ENCODE measurements around the gene NALCN.

DNA sequence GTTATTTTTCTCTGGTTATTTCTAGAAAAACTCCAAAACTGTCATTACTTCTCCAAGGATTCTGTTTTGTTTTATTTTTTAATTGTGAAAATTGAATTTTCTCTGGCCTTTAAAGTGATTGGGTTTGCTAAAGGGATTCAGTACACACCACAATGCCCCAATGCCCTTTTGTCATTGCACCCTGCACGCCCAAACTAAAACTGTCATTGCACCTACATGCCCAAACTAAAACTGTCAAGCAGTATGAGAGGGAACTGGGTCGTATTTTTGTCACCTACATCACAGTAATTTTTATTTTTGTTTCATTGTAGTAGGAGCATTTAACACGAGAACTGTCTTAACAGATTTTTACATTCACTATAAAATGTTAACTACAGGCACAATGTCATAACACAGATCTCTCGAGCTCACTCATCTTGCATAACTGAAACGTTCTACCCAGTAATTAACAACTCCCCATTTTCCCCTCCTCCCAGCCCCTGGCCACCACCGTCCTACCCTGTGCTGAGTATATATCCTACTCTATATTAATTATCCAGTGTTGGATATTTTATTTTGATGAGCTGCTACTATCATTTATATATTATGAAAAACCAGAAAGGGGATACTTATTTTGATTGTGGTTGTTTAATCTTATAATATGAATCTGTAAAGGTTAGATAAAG lies 7.2 kb downstream of the NALCN start:
- TF ChIP-seq, protein P1, sequence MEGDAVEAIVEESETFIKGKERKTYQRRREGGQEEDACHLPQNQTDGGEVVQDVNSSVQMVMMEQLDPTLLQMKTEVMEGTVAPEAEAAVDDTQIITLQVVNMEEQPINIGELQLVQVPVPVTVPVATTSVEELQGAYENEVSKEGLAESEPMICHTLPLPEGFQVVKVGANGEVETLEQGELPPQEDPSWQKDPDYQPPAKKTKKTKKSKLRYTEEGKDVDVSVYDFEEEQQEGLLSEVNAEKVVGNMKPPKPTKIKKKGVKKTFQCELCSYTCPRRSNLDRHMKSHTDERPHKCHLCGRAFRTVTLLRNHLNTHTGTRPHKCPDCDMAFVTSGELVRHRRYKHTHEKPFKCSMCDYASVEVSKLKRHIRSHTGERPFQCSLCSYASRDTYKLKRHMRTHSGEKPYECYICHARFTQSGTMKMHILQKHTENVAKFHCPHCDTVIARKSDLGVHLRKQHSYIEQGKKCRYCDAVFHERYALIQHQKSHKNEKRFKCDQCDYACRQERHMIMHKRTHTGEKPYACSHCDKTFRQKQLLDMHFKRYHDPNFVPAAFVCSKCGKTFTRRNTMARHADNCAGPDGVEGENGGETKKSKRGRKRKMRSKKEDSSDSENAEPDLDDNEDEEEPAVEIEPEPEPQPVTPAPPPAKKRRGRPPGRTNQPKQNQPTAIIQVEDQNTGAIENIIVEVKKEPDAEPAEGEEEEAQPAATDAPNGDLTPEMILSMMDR (IDR thresholded peaks at IDR 0.05; ENCODE audit: insufficient read depth, low read length, poor library complexity, severe bottlenecking) = no peak
- no peak for TF ChIP-seq EZH2phosphoT487 (conservative IDR thresholded peaks at IDR 0.05; ENCODE audit: low read length)

All from SU-DHL-6 (cell line).